Measurements from ENCODE around the gene LMO7. TPM values are rescaled to one million over a fixed set of nuclear protein-coding genes. Genes with fewer than 3 reads are reported as not detected.

LMO7 gene
- total and polyA plus RNA-seq, 2 of the 4 experiments (the other 2 are of a cell fraction) = 266 to 367 TPM

- H4K91ac ChIP-seq (ENCODE audit: insufficient read depth, low read depth, low read length) = no peak overlapping the region
- no peak overlapping the region for H2BK120ac ChIP-seq (ENCODE audit: low read depth, low read length)
- peaks cover 10% of the 10 kb centered on the region; the same call in 1 of the 2 replicates for H3K9me1 ChIP-seq (ENCODE audit: insufficient read depth, low read length)
- no peak overlapping the region for H2AK9ac ChIP-seq (replicated peaks; ENCODE audit: low read depth, low read length, poor library complexity)
- H3K18ac ChIP-seq (ENCODE audit: low read depth, low read length) = no peak overlapping the region
- H3K4me1 ChIP-seq (ENCODE audit: control insufficient read depth, insufficient read depth, low read length) = peaks cover 13% of the 10 kb centered on the region
- H3K4ac ChIP-seq (ENCODE audit: low read depth, low read length) = no peak overlapping the region
- TF ChIP-seq BHLHE40 (IDR thresholded peaks at IDR 0.05; ENCODE audit: low read depth, low read length) (no peak), CEBPB (IDR thresholded peaks at IDR 0.05; ENCODE audit: low read depth, low read length) (no peak), MXI1 (IDR thresholded peaks at IDR 0.05; ENCODE audit: borderline replicate concordance, low read depth, low read length) (no peak), POLR2A (IDR thresholded peaks at IDR 0.05; ENCODE audit: low read depth, low read length) (no peak), MAZ (IDR thresholded peaks at IDR 0.05; ENCODE audit: borderline replicate concordance, low read depth, low read length) (no peak), RFX5 (IDR thresholded peaks at IDR 0.05; ENCODE audit: low read depth, low read length) (no peak), NFE2L2 (IDR thresholded peaks at IDR 0.05; ENCODE audit: low read depth, low read length) (no peak), SMC3 (IDR thresholded peaks at IDR 0.05; ENCODE audit: low read depth, low read length) (no peak), MAFK (IDR thresholded peaks at IDR 0.05; ENCODE audit: low read depth, low read length) (no peak)
- no peak overlapping the region; the same call in 1 of the 2 replicates for H3K4me2 ChIP-seq (ENCODE audit: low read depth, low read length)
- no TSS peak for BruUV-seq (replicated peaks)
- H3K79me1 ChIP-seq (ENCODE audit: low read depth in 1 of 2, low read length in 2 of 2) = peaks cover 11 to 51% of the 10 kb centered on the region in 2 experiments
- no peak overlapping the region for H2AK5ac ChIP-seq (ENCODE audit: low read depth, low read length)
- dilution Hi-C loops (cut with HindIII; ENCODE audit: low sequenced_read_pairs, unreplicated experiment) (no loop called here), intact Hi-C loops (cut with micrococcal nuclease) (no loop called here), in situ Hi-C loops (cut with MboI; ENCODE audit: low sequenced_read_pairs) (loop anchor here (25.0 kb wide), 4 partner anchors 337 to 1312 kb away; partner anchors contain the start of gene CLN5)
- H2BK5ac ChIP-seq (ENCODE audit: low read depth, low read length, poor library complexity, severe bottlenecking) = peak overlapping the region; percentile 68
- no peak overlapping the region; the same call in 1 of the 2 replicates for H3K56ac ChIP-seq (ENCODE audit: extremely low read depth, insufficient read depth, low read length)
- H3K9ac ChIP-seq (ENCODE audit: low read depth, low read length) = peak overlapping the region; percentile 23; the same call in 1 of the 2 replicates
- H2BK15ac ChIP-seq (ENCODE audit: low read depth, low read length) = no peak overlapping the region
- no peak overlapping the region for H3K4me3 ChIP-seq (ENCODE audit: insufficient read depth, low read depth, low read length)
- ChIA-PET CTCF (no interaction called here), POLR2A (ENCODE audit: unreplicated experiment) (no interaction called here)
- no peak overlapping the region for H3K23ac ChIP-seq (ENCODE audit: low read depth, low read length)
- DNase-seq = peak; percentile 31
- no peak overlapping the region for H3K14ac ChIP-seq (replicated peaks; ENCODE audit: low read depth, low read length)
- peak overlapping the region; percentile 57; the same call in 1 of the 2 replicates for H3K27ac ChIP-seq (ENCODE audit: insufficient read depth, low read length)
- H2BK20ac ChIP-seq (ENCODE audit: low read depth, low read length) = no peak overlapping the region
- peaks cover 5% of the 10 kb centered on the region for H3K36me3 ChIP-seq (ENCODE audit: control insufficient read depth, insufficient read depth, low read length)
- H3K9me3 ChIP-seq (ENCODE audit: control insufficient read depth, insufficient read depth, low read length) = no peaks in the 10 kb centered on the region
- H4K5ac ChIP-seq (ENCODE audit: low read depth, low read length) = no peak overlapping the region
- no peak overlapping the region for H2AFZ ChIP-seq (replicated peaks; ENCODE audit: low read length, poor library complexity)
- no peaks in the 10 kb centered on the region for H3K27me3 ChIP-seq (ENCODE audit: control insufficient read depth, insufficient read depth, low read length)
- peak; percentile 51 for ATAC-seq (ENCODE audit: low read depth)
- no peak overlapping the region for H4K8ac ChIP-seq (ENCODE audit: low read depth in 2 of 2, low read length in 2 of 2)
- H4K20me1 ChIP-seq (ENCODE audit: insufficient read depth, low read length) = peaks cover 69% of the 10 kb centered on the region
Measured at GRCh38 chr13:75675421-75675820, 39.3 kb downstream of the LMO7 start.
